Stimulated activated CD4-positive, alpha-beta T cell treated with anti-CD3 and anti-CD28 coated beads, Interleukin-2, amount 100 ng/mL, for 24 hours (primary cell): ENCODE measurements around the gene PPWD1.
A peak's percentile ranks its signal among the peaks of the same experiment; 100 is the strongest.

Experiments used
- DNase-seq, 2 donors: peaks; one replicate each; pipeline ENCODE4 v3.0.0-alpha.2; 2020

PPWD1 gene

DNA sequence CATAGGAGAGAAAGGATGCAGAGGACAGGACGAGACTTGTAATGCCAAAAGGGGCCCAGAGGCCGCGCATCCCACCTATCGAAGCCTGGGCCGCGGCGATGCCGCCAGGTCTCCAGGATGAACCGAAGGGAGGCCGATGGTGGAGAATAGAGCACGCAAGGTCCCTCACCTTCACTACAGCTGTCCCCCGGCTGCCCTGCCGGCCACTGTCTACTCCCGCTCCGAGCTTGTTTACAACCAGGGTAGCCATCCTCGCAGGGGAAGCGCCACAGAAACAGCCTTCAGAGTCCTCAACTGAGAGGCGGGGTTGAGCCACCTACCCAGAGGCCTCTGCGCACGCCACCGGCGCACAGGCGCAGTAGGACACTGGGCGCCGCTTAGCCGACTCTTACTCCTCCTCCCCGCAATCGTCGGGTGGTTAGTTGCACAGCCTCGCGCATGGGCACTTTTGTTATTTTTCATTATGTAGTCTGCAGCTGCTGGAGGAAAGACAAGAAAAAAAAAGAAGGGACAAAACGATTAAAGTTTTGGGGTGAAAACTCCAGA lies 61.0 kb downstream of the PPWD1 start, which contains the start of gene TRIM23:
Gene TRIM23, minus strand, starts transcription at position 309 of the 546 bp plus-strand sequence. Its CDS starts 59 bp downstream, at position 250.
- peak; percentile 86 to 91 for DNase-seq

GRCh38 chr5:65624571-65625555 lies 61.8 kb downstream of the PPWD1 start, which contains the start of the genes SHLD3 and TRAPPC13:
SHLD3 (plus strand) TSS chr5:65625027; CDS start chr5:65629588, 4,561 bp downstream.
TRAPPC13 (plus strand) TSS chr5:65625027; CDS start chr5:65625061, 34 bp downstream.
- DNase-seq: peak; percentile 70 to 82

DNA sequence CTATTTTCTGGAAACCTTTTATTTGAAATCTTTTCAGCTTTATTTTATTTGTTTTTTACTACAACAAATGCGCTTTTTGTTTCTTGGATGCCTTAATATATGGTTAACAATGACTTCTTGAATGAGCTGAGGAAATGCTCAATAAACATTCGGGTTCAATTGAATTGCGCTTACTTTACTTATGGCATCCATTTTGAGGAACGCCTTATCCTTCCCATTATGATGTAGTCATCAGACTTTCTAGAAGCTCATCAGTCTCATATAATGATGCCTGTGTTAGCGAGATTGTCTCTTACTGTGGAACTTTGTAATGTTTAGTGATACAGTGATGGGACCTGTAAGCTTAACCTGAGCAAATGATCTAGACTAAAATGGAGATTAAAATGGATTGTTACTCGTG lies 62.6 kb downstream of the PPWD1 start:
- DNase-seq: no peak

DNA sequence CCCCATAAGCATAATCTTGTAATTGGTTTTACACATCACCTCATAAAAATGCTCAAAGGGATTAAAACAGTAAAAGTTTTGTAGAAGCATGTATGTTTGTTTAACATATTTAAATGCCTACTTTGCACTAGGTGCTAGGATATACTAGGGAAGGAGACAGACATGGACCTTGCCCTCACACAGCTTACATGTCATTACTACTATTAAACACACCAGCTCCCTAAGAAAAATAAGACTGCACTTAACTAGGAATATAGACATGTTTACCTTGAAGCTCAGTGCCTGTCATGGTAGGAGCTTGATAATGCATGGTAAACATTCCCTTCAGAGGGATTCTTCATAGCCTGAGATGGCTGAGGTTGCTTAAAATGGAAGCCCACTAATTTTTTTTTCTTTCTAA lies 67.9 kb downstream of the PPWD1 start:
- DNase-seq: no peak
